ENCODE measurements around the gene KRTAP5-3.

DNA sequence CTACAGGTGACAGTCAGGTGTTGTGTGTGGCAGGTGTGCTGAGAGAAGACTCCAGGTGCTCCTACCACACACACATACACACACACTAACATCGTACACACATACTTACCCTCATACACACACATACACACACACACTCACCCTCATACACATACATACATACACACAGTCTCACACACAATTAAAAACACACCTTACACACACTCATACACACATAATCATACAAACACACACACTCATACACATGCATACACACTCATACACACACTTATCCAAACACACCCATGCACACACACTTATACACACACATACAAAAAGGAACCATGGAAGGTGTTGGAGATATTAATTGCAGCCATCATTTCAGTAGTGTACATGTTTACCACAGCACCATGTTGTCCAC is 4.6 kb downstream of the KRTAP5-3 start:
- TF ChIP-seq CHD2 (IDR thresholded peaks at IDR 0.05; ENCODE audit: low read length, partially characterized antibody), result no peak
- TF ChIP-seq SREBF2 (IDR thresholded peaks at IDR 0.05), result no peak
- TF ChIP-seq HOXA7 (CRISPR knock-in tag; IDR thresholded peaks at IDR 0.05), result no peak
- TF ChIP-seq GATA3 (IDR thresholded peaks at IDR 0.05; ENCODE audit: borderline replicate concordance), result no peak
- TF ChIP-seq, protein P1, sequence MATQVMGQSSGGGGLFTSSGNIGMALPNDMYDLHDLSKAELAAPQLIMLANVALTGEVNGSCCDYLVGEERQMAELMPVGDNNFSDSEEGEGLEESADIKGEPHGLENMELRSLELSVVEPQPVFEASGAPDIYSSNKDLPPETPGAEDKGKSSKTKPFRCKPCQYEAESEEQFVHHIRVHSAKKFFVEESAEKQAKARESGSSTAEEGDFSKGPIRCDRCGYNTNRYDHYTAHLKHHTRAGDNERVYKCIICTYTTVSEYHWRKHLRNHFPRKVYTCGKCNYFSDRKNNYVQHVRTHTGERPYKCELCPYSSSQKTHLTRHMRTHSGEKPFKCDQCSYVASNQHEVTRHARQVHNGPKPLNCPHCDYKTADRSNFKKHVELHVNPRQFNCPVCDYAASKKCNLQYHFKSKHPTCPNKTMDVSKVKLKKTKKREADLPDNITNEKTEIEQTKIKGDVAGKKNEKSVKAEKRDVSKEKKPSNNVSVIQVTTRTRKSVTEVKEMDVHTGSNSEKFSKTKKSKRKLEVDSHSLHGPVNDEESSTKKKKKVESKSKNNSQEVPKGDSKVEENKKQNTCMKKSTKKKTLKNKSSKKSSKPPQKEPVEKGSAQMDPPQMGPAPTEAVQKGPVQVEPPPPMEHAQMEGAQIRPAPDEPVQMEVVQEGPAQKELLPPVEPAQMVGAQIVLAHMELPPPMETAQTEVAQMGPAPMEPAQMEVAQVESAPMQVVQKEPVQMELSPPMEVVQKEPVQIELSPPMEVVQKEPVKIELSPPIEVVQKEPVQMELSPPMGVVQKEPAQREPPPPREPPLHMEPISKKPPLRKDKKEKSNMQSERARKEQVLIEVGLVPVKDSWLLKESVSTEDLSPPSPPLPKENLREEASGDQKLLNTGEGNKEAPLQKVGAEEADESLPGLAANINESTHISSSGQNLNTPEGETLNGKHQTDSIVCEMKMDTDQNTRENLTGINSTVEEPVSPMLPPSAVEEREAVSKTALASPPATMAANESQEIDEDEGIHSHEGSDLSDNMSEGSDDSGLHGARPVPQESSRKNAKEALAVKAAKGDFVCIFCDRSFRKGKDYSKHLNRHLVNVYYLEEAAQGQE (IDR thresholded peaks at IDR 0.05), result no peak
- TF ChIP-seq POLR2A (IDR thresholded peaks at IDR 0.05; ENCODE audit: low read length), result no peak
- TF ChIP-seq, protein P2, sequence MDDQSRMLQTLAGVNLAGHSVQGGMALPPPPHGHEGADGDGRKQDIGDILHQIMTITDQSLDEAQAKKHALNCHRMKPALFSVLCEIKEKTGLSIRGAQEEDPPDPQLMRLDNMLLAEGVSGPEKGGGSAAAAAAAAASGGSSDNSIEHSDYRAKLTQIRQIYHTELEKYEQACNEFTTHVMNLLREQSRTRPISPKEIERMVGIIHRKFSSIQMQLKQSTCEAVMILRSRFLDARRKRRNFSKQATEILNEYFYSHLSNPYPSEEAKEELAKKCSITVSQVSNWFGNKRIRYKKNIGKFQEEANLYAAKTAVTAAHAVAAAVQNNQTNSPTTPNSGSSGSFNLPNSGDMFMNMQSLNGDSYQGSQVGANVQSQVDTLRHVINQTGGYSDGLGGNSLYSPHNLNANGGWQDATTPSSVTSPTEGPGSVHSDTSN (IDR thresholded peaks at IDR 0.05), result no peak
- no peak for TF ChIP-seq POLR2AphosphoS2 (conservative IDR thresholded peaks at IDR 0.05; ENCODE audit: low read length)
- TF ChIP-seq, protein P3, sequence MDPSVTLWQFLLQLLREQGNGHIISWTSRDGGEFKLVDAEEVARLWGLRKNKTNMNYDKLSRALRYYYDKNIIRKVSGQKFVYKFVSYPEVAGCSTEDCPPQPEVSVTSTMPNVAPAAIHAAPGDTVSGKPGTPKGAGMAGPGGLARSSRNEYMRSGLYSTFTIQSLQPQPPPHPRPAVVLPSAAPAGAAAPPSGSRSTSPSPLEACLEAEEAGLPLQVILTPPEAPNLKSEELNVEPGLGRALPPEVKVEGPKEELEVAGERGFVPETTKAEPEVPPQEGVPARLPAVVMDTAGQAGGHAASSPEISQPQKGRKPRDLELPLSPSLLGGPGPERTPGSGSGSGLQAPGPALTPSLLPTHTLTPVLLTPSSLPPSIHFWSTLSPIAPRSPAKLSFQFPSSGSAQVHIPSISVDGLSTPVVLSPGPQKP (IDR thresholded peaks at IDR 0.05; ENCODE audit: low read depth, low read length), result no peak
- TF ChIP-seq, protein P4, sequence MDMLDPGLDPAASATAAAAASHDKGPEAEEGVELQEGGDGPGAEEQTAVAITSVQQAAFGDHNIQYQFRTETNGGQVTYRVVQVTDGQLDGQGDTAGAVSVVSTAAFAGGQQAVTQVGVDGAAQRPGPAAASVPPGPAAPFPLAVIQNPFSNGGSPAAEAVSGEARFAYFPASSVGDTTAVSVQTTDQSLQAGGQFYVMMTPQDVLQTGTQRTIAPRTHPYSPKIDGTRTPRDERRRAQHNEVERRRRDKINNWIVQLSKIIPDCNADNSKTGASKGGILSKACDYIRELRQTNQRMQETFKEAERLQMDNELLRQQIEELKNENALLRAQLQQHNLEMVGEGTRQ (IDR thresholded peaks at IDR 0.05), result no peak
- no peak for TF ChIP-seq JUN (IDR thresholded peaks at IDR 0.05)

Data from A549 (cell line).